Endothelial cell of umbilical vein (primary cell): ENCODE results near the gene PRKG1. TPM values are rescaled to one million over a fixed set of nuclear protein-coding genes. Genes with fewer than 3 reads are reported as not detected.

ENCODE experiments used
- BruUV-seq: library from RNA; stranded (reverse); fragments of 400-500 nt; replicated peaks from 2 replicates; lab custom pipeline; 2021; lab: Mats Ljungman, UMichigan
- CTCF ChIA-PET: fragments of 300-600, 350-600 bp; sonication (Branson Sonifier 250); formaldehyde crosslinking; loops from one replicate; lab custom pipeline; 2021; ENCODE audit warnings: antibody characterized with exemption, inconsistent platforms; lab: Charles Lee
- POLR2A ChIA-PET: fragments of 300-600, 350-600 bp; sonication (Branson Sonifier 250); formaldehyde crosslinking; loops from one replicate; lab custom pipeline; 2021; ENCODE audit warnings: antibody characterized with exemption, inconsistent platforms; lab: Charles Lee
- DNase-seq: peaks from one replicate; pipeline ENCODE4 v3.0.0-alpha.2; 2011; ENCODE audit warnings: low read depth, low spot score
- FAIRE-seq: peaks from 2 replicates; lab custom pipeline; 2011; peaks lifted over from hg19 to GRCh38; lab: Jason Lieb, UNC
- H2AFZ ChIP-seq: 2 replicates; pipeline ENCODE4 v1.6.0; 2012; ENCODE audit warnings: low read depth, low read length, control low read depth, inconsistent platforms
- H3K27ac ChIP-seq: 2 replicates; pipeline ENCODE4 v1.5.1; 2011; ENCODE audit warnings: low read depth, mild to moderate bottlenecking, control low read depth, low read length, moderate library complexity; ENCODE audit not compliant: insufficient read depth
- H3K27me3 ChIP-seq, 2 experiments: 2 replicates each; pipeline versions ENCODE4 v1.6.0 to v1.6.1; 2011; ENCODE audit warnings: low read length in 2 of 2, mixed read lengths in 1 of 2; ENCODE audit not compliant: control insufficient read depth in 2 of 2, insufficient read depth in 2 of 2
- H3K36me3 ChIP-seq, 2 experiments: 2 replicates in 1 of 2; 3 replicates in 1 of 2; pipeline ENCODE4 v1.5.1; 2011; ENCODE audit warnings: low read length in 2 of 2, mild to moderate bottlenecking in 1 of 2, moderate library complexity in 1 of 2; ENCODE audit not compliant: control insufficient read depth in 2 of 2, insufficient read depth in 2 of 2; ENCODE audit errors: extremely low read depth in 1 of 2
- H3K4me1 ChIP-seq: 3 replicates; pipeline ENCODE4 v1.5.1; 2011; ENCODE audit warnings: mild to moderate bottlenecking, low read length; ENCODE audit not compliant: control insufficient read depth, insufficient read depth; ENCODE audit errors: extremely low read depth
- H3K4me2 ChIP-seq: 2 replicates; pipeline ENCODE4 v1.6.1; 2011; ENCODE audit warnings: low read length, control low read depth, mixed read lengths; ENCODE audit not compliant: insufficient read depth
- H3K4me3 ChIP-seq, 3 experiments: fragments of 200-600 bp in 1 of 3; sonication (generic), shearing (Covaris generic) in 1 of 3; replicated peaks in 1 of 3; 2 replicates each; pipeline ENCODE4 v1.5.1; 2011 to 2016; ENCODE audit warnings: control low read depth in 3 of 3, low read length in 3 of 3, mild to moderate bottlenecking in 2 of 3, inconsistent platforms in 1 of 3, low read depth in 1 of 3, moderate library complexity in 1 of 3; ENCODE audit not compliant: insufficient read depth in 1 of 3
- H3K79me2 ChIP-seq: 2 replicates; pipeline ENCODE4 v1.6.0; 2012; ENCODE audit warnings: low read length, inconsistent platforms; ENCODE audit not compliant: control insufficient read depth, insufficient read depth
- H3K9ac ChIP-seq: replicated peaks from 2 replicates; pipeline ENCODE3; 2011; ENCODE audit warnings: low read length, control low read depth; ENCODE audit not compliant: insufficient read depth; ENCODE audit errors: extremely low read depth
- H3K9me1 ChIP-seq: replicated peaks from 3 replicates; pipeline ENCODE4 v1.6.0; 2011; ENCODE audit warnings: mild to moderate bottlenecking, low read length; ENCODE audit not compliant: control insufficient read depth, insufficient read depth; ENCODE audit errors: extremely low read depth
- H3K9me3 ChIP-seq: replicated peaks from 2 replicates; pipeline ENCODE4 v1.5.1; 2012; ENCODE audit warnings: low read length, inconsistent platforms; ENCODE audit not compliant: control insufficient read depth, insufficient read depth
- H4K20me1 ChIP-seq: replicated peaks from 2 replicates; pipeline ENCODE3; 2011; ENCODE audit warnings: mild to moderate bottlenecking, low read length; ENCODE audit not compliant: control insufficient read depth, insufficient read depth; ENCODE audit errors: extremely low read depth
- CTCF ChIP-seq, 2 donors: IDR thresholded peaks; 1 replicate in 1 of 2; 2 replicates in 1 of 2; pipeline ENCODE4 v1.5.1; 2011; ENCODE audit warnings: low read length in 2 of 2, mild to moderate bottlenecking in 2 of 2, moderate library complexity in 2 of 2, control low read depth in 1 of 2, inconsistent platforms in 1 of 2, low read depth in 1 of 2; ENCODE audit not compliant: insufficient read depth in 1 of 2; ENCODE audit errors: extremely low read depth in 1 of 2
- EZH2 ChIP-seq: IDR thresholded peaks from 2 replicates; pipeline ENCODE4 v1.6.1; 2012; ENCODE audit warnings: borderline replicate concordance, low read depth, mild to moderate bottlenecking, moderate library complexity, low read length, inconsistent platforms; ENCODE audit not compliant: severe bottlenecking
- FOS ChIP-seq: IDR thresholded peaks from 2 replicates; pipeline ENCODE4 v1.6.1; 2011; ENCODE audit warnings: mild to moderate bottlenecking, low read length, moderate library complexity, borderline replicate concordance; ENCODE audit not compliant: insufficient read depth
- GATA2 ChIP-seq: IDR thresholded peaks from 2 replicates; pipeline ENCODE4 v1.7.0; 2011; ENCODE audit warnings: low read depth, mild to moderate bottlenecking, moderate library complexity, mixed read lengths, low read length; ENCODE audit not compliant: insufficient read length, insufficient read depth
- JUN ChIP-seq: IDR thresholded peaks from 2 replicates; pipeline ENCODE4 v1.6.1; 2011; ENCODE audit warnings: borderline replicate concordance, low read depth; ENCODE audit not compliant: insufficient read length, insufficient read depth
- MAX ChIP-seq: IDR thresholded peaks from 2 replicates; pipeline ENCODE4 v1.6.1; 2011; ENCODE audit not compliant: insufficient read depth, insufficient read length
- MYC ChIP-seq: IDR thresholded peaks from one replicate; pipeline ENCODE4 v1.6.1; 2011; ENCODE audit warnings: mild to moderate bottlenecking, low read depth, low read length
- POLR2A ChIP-seq: IDR thresholded peaks from 2 replicates; pipeline ENCODE4 v1.6.1; 2012; ENCODE audit warnings: low read depth, mild to moderate bottlenecking, control low read depth, low read length
- POLR2AphosphoS5 ChIP-seq: IDR thresholded peaks from 2 replicates; pipeline ENCODE4 v1.6.1; 2012; ENCODE audit warnings: low read depth, mild to moderate bottlenecking, control low read depth, low read length, moderate library complexity; ENCODE audit not compliant: insufficient read depth
- dilution Hi-C: fragments of 300-500 bp; cut with MboI; formaldehyde crosslinking; loops from one replicate; pipeline ENCODE4 v1.15.0; 2019; ENCODE audit warnings: low sequenced_read_pairs; ENCODE audit not compliant: extremely low pct_ligation_motif_present
- intact Hi-C: fragments of 100-400 bp; cut with micrococcal nuclease; formaldehyde crosslinking; loops from one replicate; pipeline ENCODE4 v1.10.0; 2022
- polyA plus RNA-seq, 4 experiments: library from polyadenylated mRNA; depleted of rRNA in 3 of 4; stranded (reverse) in 3 of 4; unstranded in 1 of 4; fragments of >200 nt; gene quantifications; 2 replicates each; pipeline versions ENCODE4 v1.2.1 to v1.2.3, GENCODE V29; 2011 to 2012; ENCODE audit warnings: missing spikeins in 1 of 4
- total RNA-seq: library from RNA; stranded (reverse); gene quantifications from 2 replicates; pipeline ENCODE4 v1.2.3, GENCODE V29; 2021

The PRKG1 gene
- total and polyA plus RNA-seq, 2 donors (not counting 3 experiments of a cell fraction or from before 2014, with no cell fraction given): 0.01 to 0.18 TPM

- no peak overlapping the region for H3K4me2 ChIP-seq
- DNase-seq (no peak), FAIRE-seq (no peak)
- intact Hi-C loops (no loop called here), dilution Hi-C loops (no loop called here)
- ChIA-PET CTCF (interaction anchor here (1.2 to 2.6 kb wide), 4 partner anchors 9 to 25 kb away, joined by 3 to 8 read pairs (median 4); no protein-coding TSS in a partner anchor), POLR2A (no interaction called here)
- no peaks in the 10 kb centered on the region for H3K36me3 ChIP-seq
- H3K79me2 ChIP-seq: no peaks in the 10 kb centered on the region
- H4K20me1 ChIP-seq: no peaks in the 10 kb centered on the region
- H3K27me3 ChIP-seq: peaks cover 0 to 2% of the 10 kb centered on the region in 2 experiments
- H2AFZ ChIP-seq: no peak overlapping the region
- H3K9me3 ChIP-seq: no peaks in the 10 kb centered on the region
- BruUV-seq: no TSS peak
- H3K4me3 ChIP-seq: no peak overlapping the region
- no peaks in the 10 kb centered on the region for H3K9me1 ChIP-seq
- no peak overlapping the region for H3K27ac ChIP-seq
- H3K9ac ChIP-seq: no peak overlapping the region
- TF ChIP-seq MAX (no peak), JUN (no peak), MYC (no peak), EZH2 (no peak), CTCF (IDR thresholded peaks at IDR 0.05; ENCODE audit: extremely low read depth in 1 of 2, insufficient read depth in 1 of 2, low read depth in 1 of 2, low read length in 2 of 2) (no peak), GATA2 (no peak), POLR2A (no peak), FOS (no peak), POLR2AphosphoS5 (no peak)
- H3K4me1 ChIP-seq: no peaks in the 10 kb centered on the region
These were observed 290.4 kb downstream of the PRKG1 start for GRCh38 chr10:51364674-51365073.
